HG03159 (cell line): ENCODE data around the gene GGT6.
"Not testable (repeated sequence)": the region's sequence is repeated elsewhere in the genome, so short reads cannot be mapped to it uniquely, and the experiment has no call there.

Experiments
- ATAC-seq: cut with Tn5 transposase; IDR thresholded peaks from one replicate; pipeline ENCODE4 v1.9.1; 2021; ENCODE audit warnings: mild to moderate bottlenecking, moderate library complexity; ENCODE audit not compliant: unreplicated experiment

The GGT6 gene

DNA sequence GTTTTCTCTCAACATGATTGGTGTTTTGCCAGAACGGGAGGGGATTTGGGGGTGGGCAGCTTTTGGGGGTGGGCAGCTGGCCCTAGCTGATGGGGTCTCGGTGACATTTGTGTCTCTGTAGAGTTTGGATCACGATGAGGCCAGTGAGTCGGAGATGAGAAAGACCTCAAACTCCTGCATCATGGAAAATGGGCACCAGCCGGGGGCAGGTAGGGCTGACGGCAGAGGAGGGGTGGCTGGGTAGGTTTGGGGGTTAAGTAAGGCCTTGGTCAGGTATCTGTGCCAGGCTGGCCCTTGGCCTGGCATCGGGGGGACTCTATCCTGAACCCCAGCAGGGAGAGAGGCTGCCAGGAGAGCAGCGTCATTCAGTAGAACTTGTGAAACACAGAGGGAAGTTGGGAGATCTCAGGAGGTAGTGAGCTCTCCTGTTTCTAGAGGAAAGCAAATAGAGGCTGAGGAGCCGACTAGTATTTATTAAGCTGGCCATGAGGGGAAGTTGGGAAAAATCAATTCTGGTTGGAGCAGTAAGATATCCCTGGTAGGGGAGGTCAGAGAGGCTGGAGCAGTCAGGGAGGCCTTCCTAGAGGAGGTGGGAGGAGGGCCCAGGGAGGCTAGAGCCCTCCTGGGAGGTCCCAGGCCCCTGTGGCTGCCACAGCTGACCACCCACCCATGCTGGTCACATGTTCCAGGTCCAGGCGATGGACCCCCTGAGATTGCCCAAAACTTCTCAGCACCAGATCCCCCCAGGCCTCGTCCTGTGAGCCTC lies 32.0 kb upstream of the GGT6 start:
- ATAC-seq: no peak

DNA sequence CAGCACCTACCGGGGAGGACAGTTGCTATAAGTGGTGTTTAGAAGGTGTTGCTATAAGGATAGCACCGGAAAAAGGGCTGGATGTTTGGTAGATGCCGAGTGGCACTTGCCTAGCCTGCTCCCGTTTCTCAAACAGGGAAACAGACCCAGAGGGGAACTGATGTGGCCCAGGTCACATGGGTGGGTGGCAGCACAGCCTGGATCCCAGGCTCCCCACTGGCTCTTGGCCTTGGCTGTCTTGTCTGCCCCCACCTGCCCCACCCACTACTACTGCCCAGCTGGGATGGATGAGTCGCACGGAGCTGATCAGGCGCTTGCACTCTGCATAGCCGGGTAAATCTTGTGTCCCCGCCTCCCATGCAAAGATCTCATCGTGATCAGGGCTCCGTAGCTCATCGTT lies 31.2 kb upstream of the GGT6 start:
- ATAC-seq: no peak

DNA sequence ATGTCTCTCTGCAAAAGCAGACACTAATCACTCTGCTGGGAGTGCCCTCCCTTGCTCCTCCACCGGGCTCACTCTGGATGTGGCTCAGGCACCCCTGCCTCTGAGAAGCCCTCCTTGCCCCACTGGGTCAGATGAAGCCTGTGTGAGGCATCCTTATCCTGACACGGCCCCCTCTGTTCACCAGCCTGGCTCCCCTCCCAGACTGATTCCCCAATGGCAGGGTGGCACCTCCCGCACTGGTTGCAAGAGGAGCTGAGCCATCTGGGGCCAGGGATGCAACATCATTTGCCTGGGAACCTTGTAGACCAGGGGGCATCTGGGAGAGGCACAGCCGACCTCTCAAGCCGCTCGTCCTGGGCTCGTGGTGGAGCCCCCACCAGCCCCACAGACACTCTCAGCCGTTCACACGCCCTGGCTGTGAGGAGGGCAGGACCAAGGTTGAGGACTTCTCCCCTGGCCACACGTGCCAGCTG lies 30.6 kb upstream of the GGT6 start:
- ATAC-seq: no peak

DNA sequence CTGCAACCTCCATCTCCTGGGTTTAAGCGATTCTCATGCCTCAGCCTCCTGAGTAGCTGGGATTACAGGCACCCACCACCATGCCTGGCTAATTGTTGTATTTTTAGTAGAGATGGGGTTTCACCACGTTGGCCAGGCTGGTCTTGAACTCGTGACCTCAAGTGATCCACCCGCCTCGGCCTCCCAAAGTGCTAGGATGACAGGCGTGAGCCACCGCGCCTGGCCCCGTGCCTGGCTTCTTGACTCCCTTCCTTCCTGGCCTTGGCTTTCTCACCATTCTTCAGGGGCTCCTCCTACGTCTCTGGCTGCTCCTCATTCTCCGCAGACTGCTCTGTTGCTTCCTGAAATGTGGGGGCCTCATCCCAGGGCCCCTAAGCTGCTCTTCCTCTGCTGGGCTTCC lies 29.7 kb upstream of the GGT6 start:
- not testable (repeated sequence) for ATAC-seq

DNA sequence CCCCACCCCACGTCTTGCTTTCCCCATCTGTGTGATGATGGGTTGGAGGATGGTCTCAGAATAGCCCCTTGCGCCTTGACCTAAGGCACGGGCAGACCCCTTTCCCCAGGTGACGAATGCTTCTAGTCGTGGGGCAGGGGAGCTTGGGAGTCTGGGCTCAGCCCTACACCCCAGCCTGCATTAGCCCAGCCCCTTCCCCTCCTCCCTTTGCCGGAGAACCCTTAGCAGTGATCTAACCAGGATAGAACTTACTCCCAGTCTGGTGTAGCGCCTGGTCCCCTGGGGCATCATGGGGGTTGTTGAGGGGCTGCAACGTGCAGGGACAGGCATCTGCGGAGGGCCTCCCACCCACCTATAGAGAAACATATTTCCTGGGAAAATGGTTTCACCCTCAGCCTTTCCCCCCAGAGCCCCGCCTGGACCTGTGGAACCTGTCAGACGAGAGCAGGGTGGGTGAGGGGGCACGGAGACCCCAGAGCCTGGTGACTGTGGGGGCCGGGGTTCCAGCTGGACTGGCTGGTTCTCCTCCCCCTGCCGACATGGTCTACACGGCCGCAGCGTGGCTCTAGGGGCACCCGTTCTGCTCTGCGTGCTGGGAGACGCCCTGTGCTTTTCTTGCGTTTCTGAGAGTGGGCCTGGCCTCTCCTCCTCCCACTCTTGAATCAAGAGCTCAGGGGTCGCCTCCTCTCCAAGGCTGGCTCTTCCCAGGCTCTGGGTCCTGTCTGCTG lies 28.7 kb upstream of the GGT6 start:
- ATAC-seq: no peak

DNA sequence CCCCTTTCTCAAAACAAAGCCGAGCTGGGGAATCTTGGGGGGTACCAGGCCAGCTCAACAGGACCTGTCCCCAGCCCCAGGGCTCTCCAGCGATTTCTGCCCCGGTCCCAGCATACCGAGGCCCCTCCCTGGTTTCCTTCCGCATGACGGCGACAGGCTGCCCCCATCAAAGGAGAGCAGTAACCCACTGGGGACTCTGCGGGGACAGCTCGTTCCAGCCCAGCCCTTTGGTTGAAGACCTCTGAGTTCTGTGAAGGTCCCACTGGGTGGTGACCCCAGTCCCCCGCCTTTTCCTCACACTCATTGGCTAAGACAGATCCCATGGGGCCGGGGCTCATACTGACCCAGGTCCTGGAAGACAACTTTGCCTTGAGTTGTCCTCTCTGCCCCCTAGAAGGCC lies 28.0 kb upstream of the GGT6 start:
- ATAC-seq: no peak

DNA sequence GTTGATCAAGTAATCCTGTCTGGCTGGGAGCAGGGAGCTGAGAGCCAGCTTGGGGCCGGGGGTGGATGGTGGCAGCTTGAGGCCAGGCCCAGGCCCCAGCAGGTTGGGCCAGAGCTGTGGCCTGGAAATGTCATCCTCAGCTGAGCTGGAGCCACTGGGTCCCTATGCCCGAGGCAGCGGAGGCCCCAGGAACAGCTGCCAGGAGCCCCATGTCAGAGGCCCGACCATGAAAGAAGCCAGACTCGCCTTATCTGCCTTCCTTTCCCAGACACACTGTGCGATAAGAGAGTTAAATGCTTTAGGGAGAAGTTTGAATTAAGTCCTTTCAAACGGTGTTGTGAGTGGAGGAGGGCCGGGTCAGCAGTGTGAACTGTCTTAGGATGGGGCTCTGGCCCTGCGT lies 27.4 kb upstream of the GGT6 start:
- no peak for ATAC-seq

DNA sequence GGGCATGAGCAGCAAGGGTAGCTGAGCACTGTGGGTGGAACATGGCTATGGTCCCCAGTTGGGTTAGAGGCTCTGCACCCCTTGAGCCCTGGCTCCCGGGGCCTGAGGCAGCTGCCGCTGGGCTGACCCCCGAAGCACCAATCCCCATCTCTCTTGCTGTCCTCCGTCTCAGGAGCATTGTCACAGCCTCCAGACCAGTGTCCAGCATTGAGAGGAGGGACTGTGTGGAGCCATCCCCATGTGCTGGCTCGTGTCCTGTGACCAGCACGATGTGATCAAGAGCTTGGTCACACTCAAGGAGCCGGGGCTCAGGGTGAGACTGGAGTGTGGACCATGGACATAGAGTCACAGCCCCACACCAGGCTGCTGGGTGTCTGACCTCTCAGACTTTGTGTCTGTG lies 26.8 kb upstream of the GGT6 start:
- no peak for ATAC-seq

DNA sequence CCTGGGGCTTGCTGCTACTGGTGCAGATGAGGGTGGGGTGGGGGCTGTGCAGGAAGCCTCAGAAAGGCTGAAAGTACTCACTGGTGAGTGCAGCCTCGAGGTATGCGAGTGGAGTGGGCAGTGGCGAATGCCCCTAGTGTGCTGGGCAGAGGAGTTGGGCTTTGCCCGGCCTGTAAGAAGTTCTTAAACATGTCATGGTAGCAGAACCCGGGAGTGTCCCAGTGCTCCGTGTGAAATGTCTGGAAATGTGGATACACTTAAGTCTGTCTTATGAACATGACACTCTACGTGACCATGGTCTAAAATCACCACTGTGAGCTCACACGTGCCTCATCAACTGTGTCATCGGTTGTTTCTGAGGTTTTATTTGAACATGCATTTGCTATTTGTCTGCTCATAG lies 25.7 kb upstream of the GGT6 start:
- no peak for ATAC-seq

DNA sequence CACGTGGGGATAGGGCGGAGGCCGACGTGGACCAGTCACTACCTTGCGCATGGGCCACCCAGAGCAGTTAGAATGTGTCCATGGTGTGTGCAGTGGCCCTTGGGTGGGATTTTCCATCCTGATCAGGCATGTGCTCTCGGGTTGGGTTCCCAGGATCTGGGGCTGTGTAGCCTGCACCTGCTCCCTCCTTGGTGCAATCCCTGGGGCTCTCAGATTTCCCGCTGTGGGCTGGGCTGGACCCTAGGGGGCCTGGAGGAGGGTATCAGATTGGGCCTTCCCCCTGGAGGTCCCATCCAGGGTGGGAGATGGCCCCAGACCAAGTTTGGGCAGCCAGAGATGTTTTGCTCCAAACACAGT lies 25.2 kb upstream of the GGT6 start:
- no peak for ATAC-seq

DNA sequence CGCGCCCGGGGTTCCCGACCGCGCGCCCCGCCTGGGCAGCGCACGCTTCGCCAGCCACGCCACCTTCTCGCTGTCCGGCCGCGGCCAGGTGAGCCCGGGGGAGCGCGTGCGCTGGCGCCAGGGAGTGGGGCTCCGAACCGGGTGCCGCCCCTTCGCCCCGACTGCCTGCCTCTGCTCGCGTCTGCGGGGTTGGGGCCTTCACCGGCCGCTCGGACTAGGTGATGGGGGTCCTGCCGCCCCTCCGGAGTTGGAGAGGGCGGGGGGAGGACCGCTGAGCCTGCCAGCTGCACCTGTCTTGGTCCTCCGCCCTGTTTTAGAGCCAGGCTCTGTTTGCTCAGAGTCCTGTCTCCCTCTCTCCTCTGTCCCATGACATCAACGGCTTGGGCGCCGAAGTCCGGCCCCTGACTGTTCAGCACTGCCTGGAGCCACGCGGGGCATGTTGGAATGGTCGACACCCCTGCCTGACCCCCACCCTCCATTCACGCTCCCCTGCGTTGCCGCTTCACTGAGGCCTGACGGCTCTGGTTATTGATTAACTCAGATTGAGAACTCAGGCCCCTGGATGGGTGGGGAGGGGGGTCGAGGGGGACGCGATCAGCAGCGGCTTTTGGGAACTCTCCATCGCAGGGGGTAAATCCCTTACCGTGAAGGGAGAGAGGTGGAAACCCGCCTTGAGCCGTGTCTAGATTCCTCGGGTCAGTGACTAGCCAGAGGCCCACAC lies 24.7 kb upstream of the GGT6 start:
- no peak for ATAC-seq

DNA sequence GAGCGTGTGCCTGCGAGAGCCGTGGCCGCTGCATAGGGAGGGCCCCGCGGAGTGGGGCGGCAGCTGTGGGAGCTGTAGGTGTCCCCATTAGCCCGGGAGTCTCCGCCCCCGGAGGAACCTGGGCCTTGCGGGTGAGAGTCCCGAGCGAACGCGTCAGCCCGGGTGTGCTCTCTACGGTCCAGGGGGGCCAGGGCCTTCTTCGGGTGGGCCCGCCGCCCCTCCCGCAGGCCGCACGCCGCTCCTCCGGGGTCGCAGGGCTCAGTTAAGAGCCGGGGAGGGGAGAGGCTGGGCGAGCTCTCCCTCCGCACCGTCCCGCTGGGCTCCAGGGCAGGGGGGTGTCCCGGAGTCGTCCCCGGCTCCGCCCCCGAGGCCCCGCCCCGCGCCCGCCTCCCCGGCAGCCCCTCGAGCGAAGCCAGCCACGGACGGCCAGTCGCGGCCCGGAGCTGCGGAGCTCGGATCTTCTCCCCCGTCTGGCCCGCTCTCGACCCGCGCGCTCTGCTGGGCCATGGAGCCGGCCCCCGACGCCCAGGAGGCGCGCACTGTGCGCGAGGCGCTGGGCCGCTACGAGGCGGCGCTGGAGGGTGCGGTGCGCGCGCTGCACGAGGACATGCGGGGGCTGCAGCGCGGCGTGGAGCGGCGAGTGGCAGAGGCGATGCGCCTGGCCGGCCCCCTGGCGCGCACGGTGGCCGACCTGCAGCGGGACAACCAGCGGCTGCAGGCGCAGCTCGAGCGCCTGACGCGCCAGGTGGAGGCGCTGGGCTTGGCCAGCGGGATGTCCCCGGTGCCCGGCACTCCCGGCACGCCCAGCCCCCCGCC lies 23.9 kb upstream of the GGT6 start, which contains the start of gene SMTNL2:
SMTNL2 (plus strand) TSS at position 429 of the 816 bp plus-strand sequence; CDS start at position 506, 77 bp downstream.
- ATAC-seq: no peak

DNA sequence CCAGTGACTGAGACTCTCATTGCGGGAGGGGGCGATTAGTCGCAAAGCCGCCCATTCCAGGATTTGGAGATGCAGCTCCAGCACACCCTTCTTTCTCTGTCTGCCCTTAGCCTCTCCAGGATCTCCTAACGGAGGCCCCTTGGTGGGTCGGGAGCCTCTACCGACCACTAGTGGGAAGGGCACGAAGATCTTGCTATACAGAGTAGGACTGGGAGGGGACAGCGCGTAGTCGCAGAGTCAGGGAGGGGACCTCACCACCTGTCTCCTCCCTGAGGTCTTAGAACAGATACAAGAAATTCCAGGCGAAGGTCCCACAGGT lies 23.4 kb upstream of the GGT6 start:
- no peak for ATAC-seq

DNA sequence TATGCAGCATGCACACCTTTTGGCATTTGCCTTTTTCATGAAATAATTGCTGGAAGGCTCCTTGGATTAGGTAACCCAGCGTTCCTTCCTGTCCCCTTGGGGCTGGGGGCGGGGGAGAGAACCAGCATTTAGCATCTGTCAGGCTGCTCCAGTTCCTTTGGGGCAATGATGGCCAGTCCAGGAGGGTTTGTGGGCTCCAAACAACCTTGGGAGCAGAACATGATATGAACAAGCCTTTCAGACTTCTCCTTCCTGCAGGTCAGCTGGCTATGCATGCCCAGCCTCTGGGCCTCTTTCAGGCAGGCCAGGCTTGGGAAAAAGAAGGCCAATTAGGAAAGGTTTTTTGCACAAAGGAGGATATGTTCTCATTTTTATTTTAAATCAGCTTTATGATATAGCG lies 22.8 kb upstream of the GGT6 start:
- no peak for ATAC-seq

DNA sequence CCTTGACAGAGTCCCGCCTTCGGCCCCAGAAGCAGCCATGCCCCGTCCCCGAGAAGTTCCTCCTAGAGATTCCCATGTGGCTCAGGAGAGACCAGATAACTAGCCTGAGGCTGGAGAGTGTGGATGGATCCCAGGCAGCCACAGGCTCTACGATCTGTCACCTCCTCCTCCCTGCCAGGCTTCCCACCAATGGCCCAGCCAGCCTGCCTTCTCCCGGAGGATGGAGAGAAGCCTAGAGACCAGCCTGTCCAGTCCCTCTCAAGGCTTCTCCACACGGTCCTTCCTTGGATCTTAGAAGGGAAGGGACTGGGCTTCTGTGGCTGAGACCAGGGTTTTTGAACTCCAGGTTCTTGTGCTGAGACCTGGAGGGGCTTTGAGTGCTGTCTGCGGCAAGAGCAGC lies 22.3 kb upstream of the GGT6 start:
- no peak for ATAC-seq

DNA sequence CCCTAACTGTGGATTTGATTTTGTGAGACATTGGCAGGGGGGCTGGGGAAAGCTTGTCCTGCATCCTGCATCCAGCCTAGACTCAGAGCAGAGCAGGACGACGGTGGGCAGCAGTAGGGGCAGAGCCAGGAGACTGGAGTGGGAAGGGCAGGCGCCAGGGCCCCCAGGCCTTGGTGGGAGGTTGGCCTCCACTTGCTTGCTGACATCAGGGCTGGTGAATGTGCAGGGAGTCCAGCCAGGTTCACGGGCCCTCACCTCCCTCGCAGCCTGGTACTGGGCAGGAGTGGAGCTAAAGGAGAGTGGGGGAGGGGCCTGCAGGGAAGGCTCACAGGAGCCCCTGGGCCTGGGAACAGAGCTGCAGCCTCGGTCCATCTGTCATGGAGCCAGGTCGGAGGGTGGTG lies 21.7 kb upstream of the GGT6 start:
- no peak for ATAC-seq

DNA sequence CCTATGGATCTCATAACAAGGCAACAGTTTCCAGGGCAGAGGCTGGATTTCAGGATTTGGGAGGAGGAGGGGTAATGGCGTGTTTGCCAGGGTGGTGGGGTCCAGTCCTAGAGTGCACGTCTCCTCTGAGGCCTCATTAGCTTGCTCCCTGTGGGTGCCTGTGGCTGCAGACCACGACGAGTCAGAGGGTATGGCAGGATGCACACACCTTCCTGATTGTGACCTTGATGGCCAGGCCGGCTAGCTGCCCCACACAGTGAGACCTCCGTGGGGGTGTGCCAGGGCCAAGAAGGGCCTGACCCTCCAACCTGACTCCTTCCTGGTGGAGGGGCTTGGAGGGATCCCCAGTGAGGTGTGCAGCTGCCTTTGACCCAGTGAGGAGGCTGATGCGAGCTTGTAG lies 19.9 kb upstream of the GGT6 start:
- no peak for ATAC-seq

DNA sequence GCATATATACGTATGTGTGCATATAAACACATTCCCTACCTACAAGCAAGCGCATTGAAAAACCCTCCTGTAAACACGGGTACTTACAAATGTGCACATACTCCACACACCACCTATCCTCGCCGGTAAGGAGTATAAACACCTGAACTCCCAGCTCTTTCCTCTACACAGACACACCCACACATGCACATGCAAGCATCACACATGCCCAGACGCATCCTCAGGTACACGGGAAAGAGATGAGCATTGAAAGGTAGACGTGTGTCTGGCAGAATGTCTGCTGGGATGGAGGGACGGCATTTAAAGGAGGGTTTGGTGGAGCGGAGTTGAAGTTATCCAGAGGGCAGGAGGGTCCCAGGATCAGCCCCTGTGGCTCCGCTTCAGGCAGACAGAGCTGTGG lies 19.3 kb upstream of the GGT6 start:
- no peak for ATAC-seq

DNA sequence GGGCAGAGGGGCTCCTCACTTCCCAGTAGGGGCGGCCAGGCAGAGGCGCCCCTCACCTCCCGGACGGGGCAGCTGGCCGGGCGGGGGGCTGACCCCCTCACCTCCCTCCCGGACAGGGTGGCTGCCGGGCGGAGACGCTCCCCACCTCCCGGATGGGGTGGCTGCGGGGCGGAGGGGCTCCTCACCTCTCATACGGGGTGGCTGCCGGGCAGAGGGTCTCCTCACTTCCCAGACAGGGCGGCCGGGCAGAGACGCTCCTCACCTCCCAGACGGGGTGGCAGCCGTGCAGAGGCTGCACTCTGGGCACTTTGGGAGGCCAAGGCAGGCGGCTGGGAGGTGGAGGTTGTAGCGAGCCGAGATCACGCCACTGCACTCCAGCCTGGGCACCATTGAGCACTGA lies 18.0 kb upstream of the GGT6 start:
- ATAC-seq: not testable (repeated sequence)

DNA sequence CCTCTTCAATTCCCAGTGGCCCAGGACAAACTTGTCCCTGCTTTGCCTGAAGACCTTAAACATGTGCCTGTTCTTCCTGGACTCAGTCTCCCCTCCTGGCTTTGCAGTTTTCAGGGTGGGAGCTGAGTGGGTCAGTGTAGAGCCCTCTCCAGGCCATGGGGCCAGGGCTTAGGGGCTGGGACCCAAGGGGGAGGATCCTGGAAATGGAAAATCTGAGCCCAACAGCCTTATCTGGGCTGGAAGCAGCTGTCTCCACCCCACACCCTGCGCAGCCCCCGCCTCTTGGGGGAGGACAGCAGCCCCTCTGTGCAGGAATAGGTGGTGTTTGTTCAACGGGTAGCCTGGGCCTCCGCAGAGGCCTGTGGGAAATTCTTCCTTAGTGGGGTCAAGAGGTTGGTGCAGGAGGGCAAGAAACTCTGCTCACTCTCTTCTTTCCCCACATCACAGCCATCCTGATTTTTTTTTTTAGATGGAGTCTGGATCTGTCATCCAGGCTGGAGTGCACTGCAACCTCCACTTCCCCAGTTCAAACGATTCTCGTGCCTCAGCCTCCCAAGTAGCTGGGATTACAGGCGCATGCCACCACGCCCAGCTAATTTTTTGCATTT lies 17.1 kb upstream of the GGT6 start:
- no peak for ATAC-seq
